ENCODE results near the gene TOM1L1. TPM values are rescaled to one million over a fixed set of nuclear protein-coding genes. Genes with fewer than 3 reads are reported as not detected.

Gene TOM1L1
- total and polyA plus RNA-seq, 2 of the 8 experiments (the other 6 are each of a cell fraction or from before 2014, with no cell fraction given) = 47.0 to 60.8 TPM

DNA sequence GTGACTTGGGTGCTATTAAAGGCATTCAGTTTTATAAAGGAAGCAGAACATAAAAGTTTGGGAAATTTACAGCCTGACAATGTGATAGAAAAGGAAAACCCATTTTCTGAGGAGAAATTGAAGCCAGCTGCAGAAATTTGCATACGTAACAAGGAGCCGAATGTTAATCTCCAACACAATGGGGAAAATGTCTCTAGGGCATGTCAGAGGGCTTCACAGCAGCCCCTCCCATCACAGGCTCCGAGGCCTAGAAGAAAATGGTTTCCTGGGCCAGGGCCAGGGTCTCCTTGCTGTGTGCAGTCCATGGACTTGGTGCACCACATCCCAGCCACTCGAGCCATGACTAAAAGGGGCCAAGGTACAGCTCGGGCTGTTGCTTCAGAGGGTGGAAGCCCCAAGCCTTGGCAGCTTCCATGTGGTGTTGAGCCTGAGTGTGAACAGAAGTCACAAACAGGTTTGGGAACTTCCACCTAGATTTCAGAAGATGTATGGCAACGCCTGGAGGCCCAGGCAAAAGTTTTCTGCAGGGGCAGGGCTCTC lies 23.9 kb upstream of the TOM1L1 start:
- no peak overlapping the region for H2BK20ac ChIP-seq (ENCODE audit: low read length)
- FAIRE-seq (no peak), DNase-seq (ENCODE audit: low read depth in 1 of 2, low spot score in 2 of 2) (no peak)
- H3K27me3 ChIP-seq (replicated peaks in 1 of 4; ENCODE audit: control insufficient read depth in 3 of 4, extremely low read depth in 1 of 4, insufficient read depth in 3 of 4, low read length in 3 of 4) = no peaks in the 10 kb centered on the region
- no peak overlapping the region for H2BK12ac ChIP-seq (ENCODE audit: low read depth, low read length)
- H3K79me1 ChIP-seq (ENCODE audit: low read depth, low read length) = no peaks in the 10 kb centered on the region
- H3K9ac ChIP-seq (replicated peaks in 1 of 4; ENCODE audit: extremely low read depth in 1 of 4, low read depth in 3 of 4, low read length in 3 of 4) = no peak overlapping the region
- no peaks in the 10 kb centered on the region for H3K36me3 ChIP-seq (ENCODE audit: control insufficient read depth in 2 of 4, insufficient read depth in 4 of 4, low read length in 3 of 4)
- no peak overlapping the region for H2BK120ac ChIP-seq (replicated peaks; ENCODE audit: low read depth, low read length)
- H2BK15ac ChIP-seq (ENCODE audit: low read length) = no peak overlapping the region
- H3K14ac ChIP-seq (ENCODE audit: insufficient read length) = no peak overlapping the region
- H4K91ac ChIP-seq (replicated peaks; ENCODE audit: insufficient read length, low read length) = no peak overlapping the region
- H4K20me1 ChIP-seq (replicated peaks in 1 of 2; ENCODE audit: control insufficient read depth in 1 of 2, insufficient read depth in 2 of 2, low read length in 2 of 2) = no peaks in the 10 kb centered on the region
- no peak overlapping the region for H3K23ac ChIP-seq (ENCODE audit: insufficient read length)
- no peak overlapping the region for H3K4me2 ChIP-seq (ENCODE audit: insufficient read depth in 1 of 2, low read depth in 2 of 2, low read length in 2 of 2)
- no peaks in the 10 kb centered on the region for H3K23me2 ChIP-seq (ENCODE audit: low read depth, low read length)
- no peak overlapping the region for H4K5ac ChIP-seq (ENCODE audit: insufficient read length, low read depth, low read length)
- POLR2A ChIA-PET (ENCODE audit: partially characterized antibody) = interaction anchor here (1.3 kb wide), 1 partner anchor 9 kb away, joined by 3 read pairs; no protein-coding TSS in a partner anchor
- peaks cover 0 to 3% (median 0%) of the 10 kb centered on the region in 4 experiments; a peak in 1 of 7 replicates for H3K4me1 ChIP-seq (replicated peaks in 1 of 4; ENCODE audit: control insufficient read depth in 3 of 4, insufficient read depth in 4 of 4, low read length in 3 of 4)
- H3K56ac ChIP-seq (replicated peaks; ENCODE audit: insufficient read length, low read depth, low read length) = no peak overlapping the region
- no peak overlapping the region for H2AK5ac ChIP-seq (ENCODE audit: low read depth, low read length)
- no peak overlapping the region for H2BK5ac ChIP-seq (ENCODE audit: low read depth, low read length)
- no peak overlapping the region for H3K27ac ChIP-seq (ENCODE audit: low read depth, low read length)
- peaks cover 0 to 3% of the 10 kb centered on the region in 2 experiments; a peak in 1 of 4 replicates for H3K9me3 ChIP-seq (ENCODE audit: insufficient read depth in 2 of 2, low read depth in 1 of 2, low read length in 1 of 2)
- CTCF ChIA-PET (ENCODE audit: partially characterized antibody) = interaction anchor here (1.5 kb wide), 1 partner anchor 10 kb away, joined by 3 read pairs; no protein-coding TSS in a partner anchor
- H3K79me2 ChIP-seq (ENCODE audit: control insufficient read depth in 1 of 2, insufficient read depth in 2 of 2, low read length in 2 of 2) = no peaks in the 10 kb centered on the region
- H3K4me3 ChIP-seq (ENCODE audit: extremely low read depth in 1 of 4, insufficient read depth in 2 of 4, low read depth in 3 of 4, low read length in 4 of 4) = no peak overlapping the region
- peak overlapping the region; percentile 44; the same call in 1 of the 2 replicates for H2AFZ ChIP-seq (ENCODE audit: low read length)
- no peak overlapping the region for H4K8ac ChIP-seq (ENCODE audit: extremely low read depth, insufficient read depth, low read length)
- 85% methylated on average over 6 of the region's 6 CpGs; no CpG with 5 or more reads in 1 of the 2 experiments for WGBS, 2 experiments (ENCODE audit: extremely low coverage in 1 of 2, insufficient coverage in 1 of 2, insufficient read length in 1 of 2, insufficient replicate concordance in 2 of 2, low coverage in 1 of 2, low lambda C conversion rate in 2 of 2, missing lambda C conversion rate in 1 of 2)
- H3K18ac ChIP-seq (ENCODE audit: extremely low read depth, low read length) = no peak overlapping the region
- H3K4ac ChIP-seq (replicated peaks; ENCODE audit: insufficient read length, low read depth, low read length) = no peak overlapping the region
- TF ChIP-seq KDM5A (IDR thresholded peaks at IDR 0.05; ENCODE audit: low read length) (no peak), TEAD4 (IDR thresholded peaks at IDR 0.05; ENCODE audit: low read depth, low read length) (no peak), FOSL1 (IDR thresholded peaks at IDR 0.05; ENCODE audit: insufficient read depth, low read depth, low read length) (no peak), MAFK (IDR thresholded peaks at IDR 0.05; ENCODE audit: low read depth, low read length) (no peak), HDAC6 (IDR thresholded peaks at IDR 0.05; ENCODE audit: low read depth, low read length) (no peak), SUZ12 (IDR thresholded peaks at IDR 0.05; ENCODE audit: low read length) (no peak), CBX8 (IDR thresholded peaks at IDR 0.05; ENCODE audit: borderline replicate concordance, low read depth, low read length) (no peak), SP4 (IDR thresholded peaks at IDR 0.05; ENCODE audit: low read length) (no peak), CHD2 (IDR thresholded peaks at IDR 0.05; ENCODE audit: low read length) (no peak)
